Duodenal mucosa (tissue), 2 donors: Measurements from ENCODE around the gene NRXN3.

ENCODE experiments used
- H3K27ac ChIP-seq: one replicate; pipeline ENCODE4 v1.7.0; 2013; ENCODE audit warnings: low read depth, low read length
- H3K27me3 ChIP-seq, 2 donors: one replicate each; pipeline ENCODE4 v1.7.0; 2013; ENCODE audit warnings: low read length in 2 of 2, control low read depth in 1 of 2; ENCODE audit not compliant: insufficient read depth in 2 of 2, control insufficient read depth in 1 of 2
- H3K36me3 ChIP-seq, 2 donors: one replicate each; pipeline ENCODE4 v1.7.0; 2013; ENCODE audit warnings: low read length in 2 of 2, control low read depth in 1 of 2; ENCODE audit not compliant: insufficient read depth in 2 of 2, control insufficient read depth in 1 of 2
- H3K4me1 ChIP-seq, 2 donors: one replicate each; pipeline ENCODE4 v1.7.0; 2013; ENCODE audit warnings: low read length in 2 of 2, control low read depth in 1 of 2; ENCODE audit not compliant: insufficient read depth in 2 of 2, control insufficient read depth in 1 of 2
- H3K4me3 ChIP-seq, 2 donors: one replicate each; pipeline ENCODE4 v1.7.0; 2013; ENCODE audit warnings: low read length in 2 of 2, low read depth in 1 of 2
- H3K9ac ChIP-seq, 2 donors: one replicate each; pipeline ENCODE4 v1.7.0; 2013; ENCODE audit warnings: low read length in 2 of 2, low read depth in 1 of 2
- H3K9me3 ChIP-seq, 2 donors: one replicate each; pipeline ENCODE4 v1.7.0; 2013; ENCODE audit warnings: low read length in 2 of 2, control low read depth in 1 of 2; ENCODE audit not compliant: control insufficient read depth in 1 of 2

NRXN3 gene

DNA sequence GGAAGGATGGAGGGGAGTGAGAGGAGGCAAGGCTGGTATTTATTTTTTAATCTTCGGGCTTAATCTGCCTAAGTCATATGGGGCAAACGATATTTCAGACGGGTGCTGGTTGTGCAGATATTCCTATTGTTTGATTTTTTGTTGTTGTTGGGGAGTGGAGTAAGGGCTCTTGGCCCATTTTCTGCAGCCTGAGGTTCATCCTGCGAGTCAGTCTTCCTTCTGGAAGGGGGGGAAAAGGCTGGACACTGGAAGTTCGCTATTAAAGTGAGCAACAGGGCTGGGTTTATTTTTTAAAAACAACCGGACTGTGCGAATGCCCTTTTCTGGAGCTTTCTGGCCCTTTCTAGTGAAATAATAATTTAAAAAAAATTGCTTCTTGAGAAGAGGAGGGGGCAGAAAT is 2.3 kb downstream of the NRXN3 start:
- Histone ChIP-seq H3K4me3 (no peak overlapping the region), H3K27ac (no peak overlapping the region), H3K9ac (no peak overlapping the region), H3K4me1 (peaks cover 0 to 6% of the 10 kb centered on the region in 2 donors), H3K36me3 (no peaks in the 10 kb centered on the region), H3K27me3 (no peaks in the 10 kb centered on the region), H3K9me3 (no peaks in the 10 kb centered on the region)

DNA sequence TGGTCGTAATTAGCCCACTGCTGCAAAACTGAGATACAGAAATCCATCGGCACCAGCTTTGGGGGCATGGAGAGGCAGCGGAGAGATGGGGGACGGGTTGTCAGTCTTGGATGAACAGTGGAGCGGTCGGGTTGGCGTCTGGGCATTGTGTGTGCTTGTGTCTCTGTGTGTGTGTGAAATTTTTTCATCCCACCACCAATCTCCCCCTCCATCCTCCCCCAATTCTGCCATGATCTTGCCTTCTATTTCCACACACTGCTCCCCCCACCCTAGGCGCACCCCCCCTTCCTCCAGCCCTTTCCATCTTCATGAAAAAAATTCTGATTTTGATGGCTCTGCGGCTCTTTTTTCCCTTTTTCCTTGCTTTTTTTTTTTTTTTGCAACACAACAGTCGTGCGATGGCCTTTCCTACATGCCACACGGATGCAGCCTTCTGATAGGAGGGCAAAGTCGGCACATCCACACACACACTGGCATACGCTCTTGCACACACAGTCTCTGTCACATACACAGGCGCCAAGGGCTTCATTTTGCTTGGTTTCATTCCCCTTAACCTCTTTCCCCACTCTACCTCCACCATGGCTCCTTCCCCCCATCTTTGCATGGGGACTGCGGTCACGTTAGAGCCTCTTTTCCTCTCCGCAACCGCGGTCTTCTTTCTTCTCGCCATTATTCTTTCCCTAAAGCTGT is 3.3 kb downstream of the NRXN3 start:
- Histone ChIP-seq H3K36me3 (no peaks in the 10 kb centered on the region), H3K27ac (no peak overlapping the region), H3K9ac (no peak overlapping the region), H3K9me3 (no peaks in the 10 kb centered on the region), H3K4me1 (peaks cover 0 to 6% of the 10 kb centered on the region in 2 donors), H3K27me3 (no peaks in the 10 kb centered on the region), H3K4me3 (no peak overlapping the region)

DNA sequence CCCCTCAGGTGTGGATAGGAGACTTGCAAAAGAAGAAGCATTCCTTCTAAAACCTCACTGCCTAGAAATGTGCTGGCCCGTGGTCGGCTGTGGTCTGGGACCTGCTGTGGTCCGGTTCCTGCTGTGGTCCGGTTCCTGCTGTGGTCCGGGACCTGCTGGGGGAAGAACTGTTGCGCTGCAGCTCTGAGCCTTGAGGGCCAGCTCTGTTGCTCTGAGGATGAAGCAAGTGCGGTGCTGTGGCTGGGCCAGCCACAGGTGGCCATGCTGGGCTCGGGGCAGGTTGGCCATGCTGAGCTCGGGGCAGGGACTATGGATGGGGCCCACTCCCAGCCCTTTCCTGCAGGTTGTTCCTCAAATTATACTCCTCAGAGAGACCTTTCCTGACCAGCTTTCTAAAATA is 5.2 kb downstream of the NRXN3 start:
- Histone ChIP-seq H3K4me1 (peaks cover 0 to 3% of the 10 kb centered on the region in 2 donors), H3K27me3 (no peaks in the 10 kb centered on the region), H3K9ac (no peak overlapping the region), H3K4me3 (no peak overlapping the region), H3K9me3 (no peaks in the 10 kb centered on the region), H3K36me3 (no peaks in the 10 kb centered on the region), H3K27ac (no peak overlapping the region)

DNA sequence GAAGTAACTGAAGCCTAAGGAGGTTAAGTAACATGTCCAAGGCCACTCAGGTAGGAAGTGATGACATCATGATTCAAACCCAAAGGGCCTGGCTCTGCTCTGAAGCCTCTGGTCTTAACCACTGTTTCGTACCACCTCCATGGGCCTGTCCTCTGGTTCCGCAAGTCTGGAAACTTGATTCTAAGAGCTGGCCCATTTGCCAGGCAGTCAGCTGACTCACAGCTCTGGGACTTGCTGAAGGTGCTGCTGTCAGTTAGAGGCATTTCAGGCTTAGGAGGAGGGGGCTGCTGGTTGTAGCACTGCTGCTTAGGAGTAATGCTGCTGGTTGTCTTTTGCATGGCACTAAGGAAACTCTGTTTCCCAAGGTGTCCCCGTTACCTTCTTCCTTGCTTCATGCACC is 7.9 kb downstream of the NRXN3 start:
- H3K4me3 ChIP-seq, result no peak overlapping the region
- no peaks in the 10 kb centered on the region for H3K4me1 ChIP-seq
- H3K9me3 ChIP-seq, result no peaks in the 10 kb centered on the region
- H3K9ac ChIP-seq, result no peak overlapping the region
- H3K27ac ChIP-seq, result no peak overlapping the region
- H3K27me3 ChIP-seq, result no peaks in the 10 kb centered on the region
- H3K36me3 ChIP-seq, result no peaks in the 10 kb centered on the region

DNA sequence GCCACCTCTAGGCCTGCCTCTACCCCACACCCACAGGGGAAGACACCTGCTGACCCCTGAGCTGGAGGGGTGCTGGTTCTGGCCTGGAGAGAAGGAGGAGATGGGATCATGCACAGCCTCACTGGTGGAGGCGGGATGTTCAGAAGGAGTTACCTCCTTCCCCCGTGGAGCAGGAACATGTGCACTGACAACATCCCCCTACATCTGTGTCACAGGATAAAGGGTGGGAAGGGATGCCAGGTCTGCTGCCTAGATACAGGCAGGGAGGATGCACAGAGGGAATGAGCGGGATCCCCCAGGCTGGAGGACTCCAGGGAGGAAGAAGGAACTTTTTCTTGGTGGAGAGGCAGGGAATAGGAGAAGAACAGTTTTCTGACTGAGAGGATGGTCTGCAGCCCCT is 8.8 kb downstream of the NRXN3 start:
- no peaks in the 10 kb centered on the region for H3K36me3 ChIP-seq
- no peaks in the 10 kb centered on the region for H3K27me3 ChIP-seq
- no peaks in the 10 kb centered on the region for H3K9me3 ChIP-seq
- no peak overlapping the region for H3K27ac ChIP-seq
- no peak overlapping the region for H3K9ac ChIP-seq
- no peaks in the 10 kb centered on the region for H3K4me1 ChIP-seq
- no peak overlapping the region for H3K4me3 ChIP-seq

DNA sequence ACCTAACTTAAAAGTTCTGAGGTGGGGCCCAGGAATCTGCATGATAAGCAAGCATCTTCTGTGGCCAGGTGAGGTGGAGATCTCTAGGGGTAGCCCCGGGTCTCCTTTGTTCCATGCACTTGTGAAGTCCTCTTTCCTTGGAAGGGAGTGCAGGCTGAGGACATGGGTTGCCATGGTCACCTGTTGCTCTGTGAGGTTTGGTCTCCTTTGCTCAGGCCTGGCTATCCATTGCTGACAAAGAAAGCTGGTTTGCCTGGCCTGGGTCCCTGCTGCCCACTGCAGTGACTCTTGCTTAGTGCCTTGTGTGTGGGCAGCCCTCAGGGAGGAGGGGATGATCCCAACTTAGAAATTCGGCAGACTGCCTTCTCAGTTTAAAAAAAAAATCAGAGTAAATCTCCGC is 11.1 kb downstream of the NRXN3 start:
- Histone ChIP-seq H3K27me3 (no peaks in the 10 kb centered on the region), H3K4me1 (no peaks in the 10 kb centered on the region), H3K9me3 (no peaks in the 10 kb centered on the region), H3K4me3 (no peak overlapping the region), H3K9ac (no peak overlapping the region), H3K36me3 (no peaks in the 10 kb centered on the region), H3K27ac (no peak overlapping the region)

DNA sequence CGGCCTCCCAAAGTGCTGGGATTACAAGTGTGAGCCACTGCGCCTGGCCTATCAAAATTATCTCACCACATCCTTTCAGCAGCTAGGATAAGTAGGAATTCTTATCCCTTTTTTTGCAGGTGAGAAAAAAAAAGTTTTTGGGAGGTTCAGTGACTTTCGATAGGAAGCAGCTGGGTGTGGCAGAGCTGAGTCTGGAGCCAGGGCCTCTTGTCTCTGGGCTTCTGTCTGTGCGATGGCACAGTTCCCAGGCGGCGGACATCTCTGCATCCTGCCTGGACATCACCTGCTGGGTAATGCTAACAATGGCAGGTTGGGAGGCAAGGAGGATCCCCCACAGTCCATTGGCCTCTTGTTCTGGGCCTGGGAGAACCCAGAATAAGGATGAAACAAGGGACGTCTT is 12.5 kb downstream of the NRXN3 start:
- Histone ChIP-seq H3K27me3 (no peaks in the 10 kb centered on the region), H3K9me3 (no peaks in the 10 kb centered on the region), H3K9ac (no peak overlapping the region), H3K4me1 (no peaks in the 10 kb centered on the region), H3K4me3 (no peak overlapping the region), H3K27ac (no peak overlapping the region), H3K36me3 (no peaks in the 10 kb centered on the region)

DNA sequence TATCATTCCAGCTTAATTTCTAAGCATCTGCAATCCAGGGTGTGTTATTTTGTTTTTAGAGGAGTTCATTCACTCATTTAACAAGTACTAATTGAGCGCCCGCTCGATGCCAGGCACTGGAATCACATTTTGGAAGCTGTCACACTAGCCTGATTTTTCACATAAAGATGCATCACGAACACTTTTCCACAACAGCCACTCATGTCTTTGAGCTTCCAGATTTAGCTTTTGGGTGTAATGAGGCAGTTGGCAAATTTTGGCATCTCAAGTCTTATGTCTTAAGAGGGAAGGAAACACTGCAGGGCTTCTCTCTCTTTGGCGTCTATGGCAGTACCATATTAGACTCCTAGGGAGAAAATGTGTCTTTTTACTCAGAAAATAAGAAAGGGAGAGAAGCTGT is 14.0 kb downstream of the NRXN3 start:
- H3K36me3 ChIP-seq, result no peaks in the 10 kb centered on the region
- H3K9me3 ChIP-seq, result no peaks in the 10 kb centered on the region
- H3K27me3 ChIP-seq, result no peaks in the 10 kb centered on the region
- H3K4me3 ChIP-seq, result no peak overlapping the region
- H3K4me1 ChIP-seq, result no peaks in the 10 kb centered on the region
- no peak overlapping the region for H3K27ac ChIP-seq
- no peak overlapping the region for H3K9ac ChIP-seq

DNA sequence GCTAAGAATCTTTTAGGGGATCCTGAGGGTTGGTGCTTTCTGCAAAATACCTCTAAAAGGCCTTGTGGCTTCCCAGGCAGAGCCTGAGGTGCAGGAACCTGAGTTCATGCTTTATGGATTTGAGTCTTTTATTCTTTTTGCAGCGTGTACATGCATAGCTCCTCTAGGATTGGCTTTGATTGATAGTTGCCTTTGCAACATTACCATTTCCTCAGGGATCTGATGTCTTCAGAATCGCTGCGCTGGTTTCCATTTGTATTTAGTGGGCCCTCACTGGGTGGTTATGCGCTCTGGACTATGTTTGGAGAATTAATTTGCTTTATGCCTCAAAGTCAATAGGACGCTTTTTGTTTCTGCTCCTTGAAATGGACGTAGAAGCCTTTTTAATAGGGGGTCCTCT is 16.1 kb downstream of the NRXN3 start:
- H3K36me3 ChIP-seq, result no peaks in the 10 kb centered on the region
- H3K4me3 ChIP-seq, result no peak overlapping the region
- H3K9ac ChIP-seq, result no peak overlapping the region
- no peaks in the 10 kb centered on the region for H3K4me1 ChIP-seq
- H3K27me3 ChIP-seq, result no peaks in the 10 kb centered on the region
- no peak overlapping the region for H3K27ac ChIP-seq
- no peaks in the 10 kb centered on the region for H3K9me3 ChIP-seq

DNA sequence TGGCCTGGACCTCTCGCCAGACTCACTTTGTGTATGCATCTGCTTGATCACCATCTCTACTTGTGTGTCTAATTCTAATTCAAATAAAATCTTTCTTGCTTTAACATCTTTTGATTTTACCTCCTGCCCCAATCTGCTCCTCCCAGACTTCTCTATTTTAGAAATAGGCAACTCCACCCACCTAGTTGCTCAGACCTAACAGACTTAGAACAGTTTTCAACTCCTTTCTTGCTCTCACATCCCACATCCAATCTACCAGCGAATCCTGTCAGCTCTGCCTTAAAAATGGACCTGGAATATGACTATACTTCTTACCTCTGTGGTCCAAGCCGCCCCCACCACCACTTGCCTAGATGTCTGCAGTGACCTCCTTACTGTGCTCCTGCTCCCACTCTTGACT is 18.7 kb downstream of the NRXN3 start:
- Histone ChIP-seq H3K9ac (no peak overlapping the region), H3K27ac (no peak overlapping the region), H3K4me3 (no peak overlapping the region), H3K27me3 (no peaks in the 10 kb centered on the region), H3K4me1 (no peaks in the 10 kb centered on the region), H3K36me3 (no peaks in the 10 kb centered on the region), H3K9me3 (no peaks in the 10 kb centered on the region)

DNA sequence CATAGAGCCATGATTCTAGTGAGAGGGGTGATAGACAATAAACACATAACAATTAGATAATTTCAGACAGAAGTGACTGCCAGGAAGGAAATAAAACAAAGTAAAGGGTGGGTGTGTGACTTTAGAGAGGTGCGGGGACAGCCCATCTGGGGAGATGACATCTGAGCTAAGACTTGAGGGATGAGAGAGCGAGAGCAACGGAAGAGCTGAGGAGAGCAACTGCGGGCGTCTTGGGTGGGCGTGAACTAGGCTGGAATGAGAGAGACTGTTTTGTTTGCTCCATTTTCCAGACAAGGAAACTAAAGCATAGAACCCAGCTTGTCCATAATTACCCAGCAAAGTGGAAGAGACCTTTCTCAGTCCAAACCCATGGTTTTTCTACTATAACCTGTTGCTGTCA is 25.3 kb downstream of the NRXN3 start:
- H3K9me3 ChIP-seq, result no peaks in the 10 kb centered on the region
- no peak overlapping the region for H3K9ac ChIP-seq
- no peak overlapping the region for H3K27ac ChIP-seq
- H3K4me1 ChIP-seq, result no peaks in the 10 kb centered on the region
- H3K4me3 ChIP-seq, result no peak overlapping the region
- H3K36me3 ChIP-seq, result no peaks in the 10 kb centered on the region
- H3K27me3 ChIP-seq, result no peaks in the 10 kb centered on the region
